Activated naive CD8-positive, alpha-beta T cell treated with anti-CD3 and anti-CD28 coated beads, Interleukin-2, amount 10 ng/mL, durations not matched to agents 7 days and 5 days (primary cell): ENCODE results near the gene UVRAG. TPM values are rescaled to one million over a fixed set of nuclear protein-coding genes. Genes with fewer than 3 reads are reported as not detected.

Source experiments
- ATAC-seq: fragments of 150-1000 bp; cut with Tn5 transposase; one replicate; pipeline ENCODE4 v1.10.0; 2021; ENCODE audit warnings: low read depth, moderate library complexity
- POLR2A ChIA-PET: fragments of 350-600 bp; sonication (Branson Sonifier 250); formaldehyde crosslinking; loops from one replicate; lab custom pipeline; 2021; ENCODE audit warnings: antibody characterized with exemption; lab: Charles Lee
- DNase-seq: peaks from one replicate; pipeline ENCODE4 v3.0.0; 2021
- H3K27ac Mint-ChIP-seq: one replicate; pipeline ENCODE4 v1.8.0; 2022; ENCODE audit warnings: mild to moderate bottlenecking, mixed read lengths
- H3K27me3 Mint-ChIP-seq: one replicate; pipeline ENCODE4 v1.8.0; 2022; ENCODE audit warnings: mild to moderate bottlenecking, moderate library complexity, mixed read lengths
- H3K36me3 Mint-ChIP-seq: one replicate; pipeline ENCODE4 v1.8.0; 2021; ENCODE audit warnings: mild to moderate bottlenecking, mixed read lengths
- H3K4me1 Mint-ChIP-seq: one replicate; pipeline ENCODE4 v1.8.0; 2021; ENCODE audit warnings: mixed read lengths
- H3K4me3 Mint-ChIP-seq: one replicate; pipeline ENCODE4 v1.8.0; 2022; ENCODE audit warnings: mild to moderate bottlenecking, moderate library complexity, mixed read lengths
- H3K9me3 Mint-ChIP-seq: one replicate; pipeline ENCODE4 v1.8.0; 2021; ENCODE audit warnings: mixed read lengths
- total RNA-seq, 2 experiments: library from RNA; stranded (reverse); gene quantifications; one replicate each; pipeline ENCODE4 v1.2.3, GENCODE V29; 2021

UVRAG gene
- total RNA-seq, 2 experiments from 2014 or later, result 22.3 to 22.6 TPM

GRCh38 chr11:76159303-76159937 is 344.4 kb downstream of the UVRAG start:
- ATAC-seq (no peak), DNase-seq (no peak)
- H3K27ac Mint-ChIP-seq, result no peak overlapping the region
- H3K9me3 Mint-ChIP-seq, result no peaks in the 10 kb centered on the region
- peaks cover 2% of the 10 kb centered on the region for H3K27me3 Mint-ChIP-seq
- POLR2A ChIA-PET, result no interaction called here
- no peaks in the 10 kb centered on the region for H3K36me3 Mint-ChIP-seq
- no peaks in the 10 kb centered on the region for H3K4me1 Mint-ChIP-seq
- no peak overlapping the region for H3K4me3 Mint-ChIP-seq

- Mint-ChIP-seq H3K27ac (no peak overlapping the region), H3K27me3 (no peaks in the 10 kb centered on the region), H3K4me3 (no peak overlapping the region), H3K9me3 (no peaks in the 10 kb centered on the region), H3K36me3 (no peaks in the 10 kb centered on the region), H3K4me1 (no peaks in the 10 kb centered on the region)
- ATAC-seq (no peak), DNase-seq (no peak)
- POLR2A ChIA-PET, result no interaction called here
Observed at GRCh38 chr11:76159983-76160661, 345.1 kb downstream of the UVRAG start.

GRCh38 chr11:76160856-76161255 is 345.8 kb downstream of the UVRAG start:
- no peaks in the 10 kb centered on the region for H3K9me3 Mint-ChIP-seq
- POLR2A ChIA-PET, result no interaction called here
- ATAC-seq, result no peak
- H3K27ac Mint-ChIP-seq, result no peak overlapping the region
- no peak for DNase-seq
- no peaks in the 10 kb centered on the region for H3K36me3 Mint-ChIP-seq
- no peak overlapping the region for H3K4me3 Mint-ChIP-seq
- H3K4me1 Mint-ChIP-seq, result no peaks in the 10 kb centered on the region
- no peaks in the 10 kb centered on the region for H3K27me3 Mint-ChIP-seq

GRCh38 chr11:76161261-76161961 is 346.4 kb downstream of the UVRAG start:
- ATAC-seq, result no peak
- Mint-ChIP-seq H3K27ac (no peak overlapping the region), H3K4me1 (peaks cover 2% of the 10 kb centered on the region), H3K36me3 (no peaks in the 10 kb centered on the region), H3K27me3 (no peaks in the 10 kb centered on the region), H3K9me3 (no peaks in the 10 kb centered on the region), H3K4me3 (no peak overlapping the region)
- POLR2A ChIA-PET, result no interaction called here
- no peak for DNase-seq

DNA sequence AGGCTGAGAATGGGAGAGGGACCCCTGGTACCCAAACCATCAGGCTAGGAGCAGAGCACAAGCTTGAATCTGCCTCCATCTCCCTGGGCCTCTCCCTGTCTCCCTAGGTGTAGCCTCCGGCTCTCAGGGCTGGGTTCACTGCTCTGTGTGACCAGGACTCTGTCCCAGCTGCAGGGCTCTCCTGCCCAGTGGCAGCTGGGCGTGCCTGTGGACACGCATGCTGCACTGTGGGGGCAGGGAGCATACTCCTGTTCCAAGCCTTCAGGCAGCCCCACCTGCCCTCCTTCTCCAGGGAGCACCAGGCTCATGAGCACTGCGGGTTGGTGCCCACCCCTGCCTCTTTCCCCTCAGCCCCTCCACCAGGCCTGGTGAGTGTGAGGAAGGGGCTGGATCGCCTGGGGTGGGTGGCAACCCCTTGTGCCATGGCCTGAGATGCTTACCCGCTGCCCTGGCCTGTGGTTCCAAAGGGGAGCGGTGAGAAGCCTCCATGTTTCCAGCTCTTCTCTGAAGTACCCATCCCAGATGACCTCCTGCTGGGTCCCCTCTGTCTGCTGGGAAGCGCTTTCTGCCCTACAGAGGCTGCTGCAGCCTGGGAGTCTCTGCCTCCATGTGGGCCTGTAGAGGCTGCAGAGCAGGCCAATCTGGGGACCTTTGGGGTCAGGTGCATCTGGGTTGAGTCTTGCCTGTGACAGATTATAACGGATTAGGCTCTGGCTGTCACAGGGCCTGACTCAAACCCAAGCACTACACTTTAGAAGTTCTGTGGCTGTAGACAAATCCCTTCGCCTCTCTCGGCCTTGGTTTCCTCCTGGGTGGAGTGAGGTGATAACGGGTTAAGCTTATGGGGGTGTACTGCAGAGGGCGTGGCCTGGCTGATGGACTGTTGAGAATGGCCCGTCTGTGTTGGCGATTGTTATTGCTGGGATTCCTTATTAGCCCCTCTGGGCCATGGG is 347.6 kb downstream of the UVRAG start:
- no peak for DNase-seq
- no peaks in the 10 kb centered on the region for H3K36me3 Mint-ChIP-seq
- no peaks in the 10 kb centered on the region for H3K27me3 Mint-ChIP-seq
- H3K4me1 Mint-ChIP-seq, result peaks cover 8% of the 10 kb centered on the region
- H3K9me3 Mint-ChIP-seq, result no peaks in the 10 kb centered on the region
- ATAC-seq, result no peak
- H3K4me3 Mint-ChIP-seq, result no peak overlapping the region
- POLR2A ChIA-PET, result no interaction called here
- no peak overlapping the region for H3K27ac Mint-ChIP-seq

DNA sequence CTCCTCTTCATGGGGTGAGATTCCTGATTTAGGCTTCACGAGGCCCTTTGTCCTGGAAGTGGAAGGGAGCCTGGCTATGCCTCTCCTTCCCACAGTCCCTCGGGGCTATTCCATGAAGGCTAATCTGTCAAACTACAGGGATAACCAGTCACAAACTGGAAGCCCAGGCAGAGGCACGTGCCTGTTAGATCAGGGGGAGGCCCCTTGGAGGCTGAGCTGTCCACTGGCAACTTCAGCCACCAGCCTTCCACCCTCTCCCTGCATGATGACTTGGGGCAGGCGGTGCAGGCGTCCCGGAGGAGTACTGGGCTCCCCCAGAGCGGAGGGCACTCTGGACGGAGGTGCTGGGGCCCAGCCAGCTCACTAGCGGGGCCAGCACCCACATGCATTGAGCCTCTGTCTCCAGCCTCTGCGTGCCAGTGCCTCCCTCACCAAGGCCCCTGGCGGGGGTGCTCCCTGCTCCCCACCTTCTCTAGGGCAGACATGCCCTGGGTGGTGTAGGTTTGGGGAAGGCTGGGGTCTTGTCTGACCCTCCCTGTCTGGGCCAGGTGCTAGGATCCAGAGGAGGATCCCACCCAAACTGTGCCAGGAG is 348.4 kb downstream of the UVRAG start:
- POLR2A ChIA-PET, result no interaction called here
- no peaks in the 10 kb centered on the region for H3K27me3 Mint-ChIP-seq

GRCh38 chr11:76164081-76164480 is 349.1 kb downstream of the UVRAG start:
- POLR2A ChIA-PET, result no interaction called here
- Mint-ChIP-seq H3K36me3 (no peaks in the 10 kb centered on the region), H3K4me1 (peaks cover 8% of the 10 kb centered on the region), H3K27me3 (no peaks in the 10 kb centered on the region), H3K27ac (no peak overlapping the region), H3K9me3 (no peaks in the 10 kb centered on the region), H3K4me3 (no peak overlapping the region)
- ATAC-seq, result no peak
- no peak for DNase-seq

More for the DNA sequence above, 348.4 kb downstream of the UVRAG start:
- H3K4me3 Mint-ChIP-seq, result no peak overlapping the region
- no peak for ATAC-seq
- H3K4me1 Mint-ChIP-seq, result peaks cover 8% of the 10 kb centered on the region
- H3K27ac Mint-ChIP-seq, result no peak overlapping the region
- DNase-seq, result no peak
- no peaks in the 10 kb centered on the region for H3K36me3 Mint-ChIP-seq
- no peaks in the 10 kb centered on the region for H3K9me3 Mint-ChIP-seq

- H3K27ac Mint-ChIP-seq, result no peak overlapping the region
- H3K36me3 Mint-ChIP-seq, result no peaks in the 10 kb centered on the region
- H3K4me1 Mint-ChIP-seq, result peaks cover 8% of the 10 kb centered on the region
- ATAC-seq, result no peak
- no peaks in the 10 kb centered on the region for H3K9me3 Mint-ChIP-seq
- no peak for DNase-seq
- POLR2A ChIA-PET, result no interaction called here
- H3K4me3 Mint-ChIP-seq, result no peak overlapping the region
- H3K27me3 Mint-ChIP-seq, result no peaks in the 10 kb centered on the region
Observed at GRCh38 chr11:76164861-76165751, 350.1 kb downstream of the UVRAG start.

DNA sequence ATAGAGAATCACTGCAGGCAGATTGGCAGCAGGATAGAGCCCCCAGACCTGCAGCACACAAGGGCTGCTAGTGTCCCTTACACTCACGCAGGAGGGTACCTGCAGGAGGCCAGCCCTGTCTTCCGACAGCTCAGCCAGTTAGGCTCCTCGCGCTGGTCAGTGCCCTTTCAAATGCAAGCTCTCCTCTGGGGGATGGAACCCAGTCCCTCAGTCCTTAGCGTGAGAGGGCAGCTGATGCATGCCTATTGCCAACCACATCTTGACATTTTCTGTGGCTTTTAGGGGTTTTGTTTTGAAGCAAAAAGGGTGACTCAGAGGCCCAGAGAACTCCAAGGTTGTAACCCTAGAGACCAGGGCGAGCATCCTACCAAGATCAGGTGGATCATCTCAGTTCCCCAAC is 351.3 kb downstream of the UVRAG start:
- H3K27me3 Mint-ChIP-seq, result no peaks in the 10 kb centered on the region
- no peaks in the 10 kb centered on the region for H3K9me3 Mint-ChIP-seq
- H3K4me3 Mint-ChIP-seq, result no peak overlapping the region
- POLR2A ChIA-PET, result no interaction called here
- no peak overlapping the region for H3K27ac Mint-ChIP-seq
- ATAC-seq (peak; percentile 43), DNase-seq (no peak)
- no peaks in the 10 kb centered on the region for H3K36me3 Mint-ChIP-seq
- H3K4me1 Mint-ChIP-seq, result peaks cover 8% of the 10 kb centered on the region

DNA sequence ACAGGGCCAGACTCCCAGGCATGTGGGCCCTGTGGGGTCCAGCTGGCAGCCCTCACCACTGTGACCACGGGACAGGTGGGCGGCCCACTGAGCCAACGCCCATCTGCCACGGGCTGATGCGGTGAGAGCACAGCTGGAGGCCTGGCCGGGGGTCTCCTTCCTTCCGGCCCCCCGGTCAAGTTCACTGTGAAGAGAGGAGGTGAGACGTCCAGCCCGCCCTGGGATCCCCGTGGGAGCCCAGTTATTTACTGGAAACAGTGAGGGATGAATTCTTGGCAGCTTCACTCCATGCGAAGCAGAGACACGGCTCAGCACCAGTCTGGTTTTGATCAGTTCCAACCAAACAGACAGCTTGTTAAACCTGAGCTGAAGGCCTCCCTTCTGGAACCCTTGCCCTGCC is 352.6 kb downstream of the UVRAG start:
- ATAC-seq, result no peak
- Mint-ChIP-seq H3K4me1 (peaks cover 8% of the 10 kb centered on the region), H3K36me3 (no peaks in the 10 kb centered on the region), H3K27ac (no peak overlapping the region), H3K9me3 (no peaks in the 10 kb centered on the region), H3K4me3 (no peak overlapping the region), H3K27me3 (no peaks in the 10 kb centered on the region)
- DNase-seq, result no peak
- POLR2A ChIA-PET, result no interaction called here

DNA sequence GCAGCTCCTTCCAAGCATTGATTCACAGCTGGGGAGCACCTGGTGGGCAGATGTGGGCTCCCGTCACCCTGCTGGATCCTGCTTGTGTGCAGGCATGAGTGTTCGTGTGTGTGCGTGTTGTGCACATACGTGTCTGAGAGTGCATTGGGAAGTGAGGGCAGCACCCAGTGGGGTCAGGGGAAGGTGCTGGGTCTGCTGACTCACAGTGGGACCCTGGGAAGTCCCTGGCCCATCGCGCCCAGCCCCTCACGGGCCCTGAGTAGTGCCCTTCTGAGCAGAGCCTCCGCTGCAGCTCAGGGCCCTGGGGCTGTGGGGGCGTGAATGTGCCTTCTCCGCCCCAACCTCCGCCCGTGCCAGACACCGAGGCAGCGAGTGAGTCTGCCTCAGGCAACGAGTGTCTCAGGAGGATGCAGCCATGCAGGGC is 354.5 kb downstream of the UVRAG start:
- POLR2A ChIA-PET, result no interaction called here
- Mint-ChIP-seq H3K4me1 (peaks cover 21% of the 10 kb centered on the region), H3K4me3 (no peak overlapping the region), H3K27ac (no peak overlapping the region), H3K27me3 (no peaks in the 10 kb centered on the region), H3K9me3 (no peaks in the 10 kb centered on the region), H3K36me3 (no peaks in the 10 kb centered on the region)
- ATAC-seq (no peak), DNase-seq (no peak)

GRCh38 chr11:76170468-76170867 is 355.5 kb downstream of the UVRAG start:
- POLR2A ChIA-PET, result no interaction called here
- H3K27me3 Mint-ChIP-seq, result no peaks in the 10 kb centered on the region
- no peak overlapping the region for H3K27ac Mint-ChIP-seq
- H3K4me1 Mint-ChIP-seq, result peaks cover 22% of the 10 kb centered on the region
- no peak for DNase-seq
- no peaks in the 10 kb centered on the region for H3K9me3 Mint-ChIP-seq
- no peaks in the 10 kb centered on the region for H3K36me3 Mint-ChIP-seq
- no peak overlapping the region for H3K4me3 Mint-ChIP-seq
- ATAC-seq, result no peak
